ENCODE data around the gene EFHD2. TPM values are rescaled to one million over a fixed set of nuclear protein-coding genes. Genes with fewer than 3 reads are reported as not detected.

The EFHD2 gene
- total RNA-seq, 1 donor from 2014 or later, result 64.3 TPM

GRCh38 chr1:15393475-15394257, 16.0 kb upstream of the EFHD2 start:
- Histone ChIP-seq H3K4me1 (no peaks in the 10 kb centered on the region), H3K9me3 (no peaks in the 10 kb centered on the region), H3K36me3 (no peaks in the 10 kb centered on the region), H3K27me3 (no peaks in the 10 kb centered on the region), H3K4me3 (no peak overlapping the region), H3K27ac (no peak overlapping the region)
- no peak for TF ChIP-seq CTCF (IDR thresholded peaks at IDR 0.05)
- intact Hi-C loops (cut with DNase I), result no loop called here
- ATAC-seq, result no peak
- DNase-seq, result no peak

- H3K36me3 ChIP-seq, result no peaks in the 10 kb centered on the region
- no peak for ATAC-seq
- no peak overlapping the region for H3K27ac ChIP-seq
- H3K4me1 ChIP-seq, result no peaks in the 10 kb centered on the region
- no peak for DNase-seq
- H3K4me3 ChIP-seq, result no peak overlapping the region
- H3K27me3 ChIP-seq, result no peaks in the 10 kb centered on the region
- TF ChIP-seq CTCF (IDR thresholded peaks at IDR 0.05), result no peak
- intact Hi-C loops (cut with DNase I), result no loop called here
- no peaks in the 10 kb centered on the region for H3K9me3 ChIP-seq
These were observed 15.4 kb upstream of the EFHD2 start for GRCh38 chr1:15394258-15394690.

GRCh38 chr1:15397236-15397635, 12.5 kb upstream of the EFHD2 start:
- Histone ChIP-seq H3K36me3 (no peaks in the 10 kb centered on the region), H3K4me3 (no peak overlapping the region), H3K4me1 (no peaks in the 10 kb centered on the region), H3K27ac (no peak overlapping the region), H3K27me3 (no peaks in the 10 kb centered on the region), H3K9me3 (peaks cover 6% of the 10 kb centered on the region)
- intact Hi-C loops (cut with DNase I), result no loop called here
- ATAC-seq, result no peak
- TF ChIP-seq CTCF (IDR thresholded peaks at IDR 0.05), result no peak
- DNase-seq, result no peak

GRCh38 chr1:15399710-15400109, 10.0 kb upstream of the EFHD2 start:
- Histone ChIP-seq H3K27me3 (no peaks in the 10 kb centered on the region), H3K36me3 (no peaks in the 10 kb centered on the region), H3K9me3 (peaks cover 6% of the 10 kb centered on the region), H3K27ac (no peak overlapping the region), H3K4me1 (no peaks in the 10 kb centered on the region), H3K4me3 (no peak overlapping the region)
- DNase-seq, result no peak
- no peak for TF ChIP-seq CTCF (IDR thresholded peaks at IDR 0.05)
- intact Hi-C loops (cut with DNase I), result no loop called here
- ATAC-seq, result no peak

GRCh38 chr1:15400627-15401026, 9.1 kb upstream of the EFHD2 start:
- TF ChIP-seq CTCF (IDR thresholded peaks at IDR 0.05), result no peak
- Histone ChIP-seq H3K4me1 (no peaks in the 10 kb centered on the region), H3K36me3 (no peaks in the 10 kb centered on the region), H3K27ac (no peak overlapping the region), H3K4me3 (no peak overlapping the region), H3K9me3 (peaks cover 6% of the 10 kb centered on the region), H3K27me3 (no peaks in the 10 kb centered on the region)
- no peak for DNase-seq
- ATAC-seq, result no peak
- intact Hi-C loops (cut with DNase I), result no loop called here

All from upper lobe of right lung (tissue), 1 donor.